Parathyroid adenoma (tissue), 2 donors: ENCODE results near the gene GPHA2.
A peak's percentile ranks its signal among the peaks of the same experiment; 100 is the strongest.

Experiments
- H2AFZ ChIP-seq: fragments of 300-600 bp; sonication (generic); one replicate; pipeline ENCODE4 v1.7.0; 2017; ENCODE audit warnings: antibody characterized with exemption, mild to moderate bottlenecking
- H3K27ac ChIP-seq: fragments of 300-600 bp; sonication (generic); one replicate; pipeline ENCODE4 v1.7.0; 2017
- H3K27me3 ChIP-seq: fragments of 300-600 bp; sonication (generic); one replicate; pipeline ENCODE4 v1.7.0; 2017; ENCODE audit warnings: low read length; ENCODE audit not compliant: control insufficient read depth, insufficient read depth
- H3K36me3 ChIP-seq: fragments of 300-600 bp; sonication (generic); one replicate; pipeline ENCODE4 v1.7.0; 2017; ENCODE audit warnings: low read length; ENCODE audit not compliant: control insufficient read depth, insufficient read depth
- H3K4me1 ChIP-seq: fragments of 300-600 bp; sonication (generic); one replicate; pipeline ENCODE4 v1.7.0; 2017; ENCODE audit warnings: control low read depth
- H3K4me2 ChIP-seq: fragments of 300-600 bp; sonication (generic); one replicate; pipeline ENCODE4 v1.7.0; 2017; ENCODE audit warnings: low read length
- H3K4me3 ChIP-seq: fragments of 300-600 bp; sonication (generic); one replicate; pipeline ENCODE4 v1.7.0; 2017; ENCODE audit warnings: low read depth, low read length
- H3K79me2 ChIP-seq: fragments of 300-600 bp; sonication (generic); one replicate; pipeline ENCODE4 v1.7.0; 2017; ENCODE audit warnings: control low read depth
- H3K9ac ChIP-seq: fragments of 300-600 bp; sonication (generic); one replicate; pipeline ENCODE4 v1.7.0; 2017; ENCODE audit warnings: mild to moderate bottlenecking
- H3K9me3 ChIP-seq: fragments of 300-600 bp; sonication (generic); one replicate; pipeline ENCODE4 v1.7.0; 2017; ENCODE audit warnings: low read length; ENCODE audit not compliant: control insufficient read depth
- TF ChIP-seq, protein P1 (sequence below): fragments of 300-600 bp; sonication (generic); IDR thresholded peaks from one replicate; pipeline ENCODE4 v1.7.0; 2017; ENCODE audit warnings: antibody characterized with exemption, mild to moderate bottlenecking
- donor health status: primary hyperparathyroidism.

The GPHA2 gene

DNA sequence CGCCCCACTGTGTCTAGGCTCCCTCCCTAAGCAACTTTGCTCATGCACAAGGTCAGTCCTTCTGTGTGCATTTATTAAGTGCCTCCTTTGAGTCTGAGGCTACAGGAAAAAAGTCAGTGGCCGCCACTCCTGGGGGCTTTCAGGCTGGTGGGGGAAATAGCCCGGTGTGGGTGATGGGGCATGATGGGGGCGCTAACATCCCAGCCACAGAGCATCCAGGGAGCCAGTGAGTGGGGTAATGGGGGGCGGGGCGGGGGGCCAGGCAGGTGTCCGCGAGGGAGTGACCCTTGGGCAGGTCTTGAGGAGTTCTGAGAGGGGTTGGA is 47.3 kb downstream of the GPHA2 start:
- H3K9me3 ChIP-seq: no peaks in the 10 kb centered on the region
- TF ChIP-seq, protein P1, sequence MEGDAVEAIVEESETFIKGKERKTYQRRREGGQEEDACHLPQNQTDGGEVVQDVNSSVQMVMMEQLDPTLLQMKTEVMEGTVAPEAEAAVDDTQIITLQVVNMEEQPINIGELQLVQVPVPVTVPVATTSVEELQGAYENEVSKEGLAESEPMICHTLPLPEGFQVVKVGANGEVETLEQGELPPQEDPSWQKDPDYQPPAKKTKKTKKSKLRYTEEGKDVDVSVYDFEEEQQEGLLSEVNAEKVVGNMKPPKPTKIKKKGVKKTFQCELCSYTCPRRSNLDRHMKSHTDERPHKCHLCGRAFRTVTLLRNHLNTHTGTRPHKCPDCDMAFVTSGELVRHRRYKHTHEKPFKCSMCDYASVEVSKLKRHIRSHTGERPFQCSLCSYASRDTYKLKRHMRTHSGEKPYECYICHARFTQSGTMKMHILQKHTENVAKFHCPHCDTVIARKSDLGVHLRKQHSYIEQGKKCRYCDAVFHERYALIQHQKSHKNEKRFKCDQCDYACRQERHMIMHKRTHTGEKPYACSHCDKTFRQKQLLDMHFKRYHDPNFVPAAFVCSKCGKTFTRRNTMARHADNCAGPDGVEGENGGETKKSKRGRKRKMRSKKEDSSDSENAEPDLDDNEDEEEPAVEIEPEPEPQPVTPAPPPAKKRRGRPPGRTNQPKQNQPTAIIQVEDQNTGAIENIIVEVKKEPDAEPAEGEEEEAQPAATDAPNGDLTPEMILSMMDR: no peak
- no peak overlapping the region for H3K27ac ChIP-seq

DNA sequence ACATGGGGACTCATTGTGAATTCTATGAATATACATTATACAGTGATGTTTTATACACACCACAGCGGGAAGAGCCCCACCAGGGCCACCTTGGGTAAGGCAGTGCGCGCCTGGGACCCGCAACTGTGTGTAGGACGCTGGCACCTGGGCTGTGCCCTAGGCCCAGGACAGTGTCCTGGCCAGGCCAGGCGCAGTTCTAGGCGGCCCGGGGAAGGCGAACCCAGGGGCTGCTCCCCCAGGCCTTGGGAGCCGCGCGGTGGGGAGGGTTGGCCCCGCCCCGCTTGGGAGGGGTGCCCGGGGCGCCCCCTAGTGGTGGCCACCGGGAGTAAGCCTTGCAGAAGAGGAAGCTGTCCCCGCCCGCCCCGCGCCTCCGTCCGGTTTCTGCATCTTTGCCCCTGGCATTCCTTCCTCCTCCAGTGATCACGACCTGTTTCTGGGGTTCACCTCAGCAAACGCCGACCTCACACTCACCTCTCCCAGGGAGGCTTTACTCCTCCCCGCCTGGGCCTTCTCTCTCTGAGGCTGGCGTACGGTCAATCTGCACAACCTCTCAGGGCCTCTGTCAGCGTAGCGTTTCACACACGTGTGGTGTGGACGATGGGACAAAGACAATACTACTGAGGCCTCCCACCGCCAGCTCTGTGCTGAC is 47.8 kb downstream of the GPHA2 start:
- no peak overlapping the region for H3K4me3 ChIP-seq
- H2AFZ ChIP-seq: peak overlapping the region; percentile 80
- no peaks in the 10 kb centered on the region for H3K9me3 ChIP-seq
- no peaks in the 10 kb centered on the region for H3K36me3 ChIP-seq
- H3K27ac ChIP-seq: no peak overlapping the region
- no peaks in the 10 kb centered on the region for H3K4me1 ChIP-seq
- no peaks in the 10 kb centered on the region for H3K27me3 ChIP-seq
- H3K79me2 ChIP-seq: no peaks in the 10 kb centered on the region
- no peak overlapping the region for H3K9ac ChIP-seq
- TF ChIP-seq, protein P1: peak; percentile 83
- peak overlapping the region; percentile 35 for H3K4me2 ChIP-seq

More for the DNA sequence above, 47.3 kb downstream of the GPHA2 start:
- H3K36me3 ChIP-seq: no peaks in the 10 kb centered on the region
- no peak overlapping the region for H3K9ac ChIP-seq
- no peaks in the 10 kb centered on the region for H3K79me2 ChIP-seq
- no peaks in the 10 kb centered on the region for H3K4me1 ChIP-seq
- H3K27me3 ChIP-seq: no peaks in the 10 kb centered on the region
- peak overlapping the region; percentile 80 for H2AFZ ChIP-seq
- H3K4me3 ChIP-seq: no peak overlapping the region
- H3K4me2 ChIP-seq: peak overlapping the region; percentile 35

DNA sequence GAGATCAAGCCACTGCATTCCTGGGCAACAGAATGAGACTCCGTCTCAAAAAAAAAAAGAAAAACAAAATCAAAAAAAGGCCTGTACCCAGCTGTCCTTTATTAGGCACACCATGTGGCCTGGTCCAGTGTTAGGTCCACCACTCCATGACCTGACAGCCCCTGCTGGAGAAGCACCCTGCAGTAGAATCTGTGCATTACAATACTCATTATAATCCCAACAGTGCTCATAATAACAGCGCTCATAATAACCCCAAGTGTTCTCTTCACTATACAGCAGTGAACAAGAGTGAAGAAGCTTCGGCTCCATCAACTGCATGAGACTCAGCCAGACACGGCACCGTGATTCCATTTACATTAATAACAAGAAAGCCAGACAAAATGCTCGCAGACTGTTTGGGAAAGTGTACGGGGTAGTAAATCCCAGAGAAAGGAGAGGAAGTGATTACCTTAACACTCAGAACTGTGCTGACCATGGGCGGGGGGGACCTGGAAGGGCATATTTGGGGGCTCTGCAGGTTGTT is 48.4 kb downstream of the GPHA2 start:
- TF ChIP-seq, protein P1: no peak
- Histone ChIP-seq H3K9me3 (no peaks in the 10 kb centered on the region), H3K4me2 (no peak overlapping the region), H3K36me3 (no peaks in the 10 kb centered on the region), H3K4me1 (no peaks in the 10 kb centered on the region), H3K79me2 (no peaks in the 10 kb centered on the region), H3K4me3 (no peak overlapping the region), H2AFZ (peak overlapping the region; percentile 80), H3K27me3 (no peaks in the 10 kb centered on the region), H3K9ac (no peak overlapping the region), H3K27ac (no peak overlapping the region)

DNA sequence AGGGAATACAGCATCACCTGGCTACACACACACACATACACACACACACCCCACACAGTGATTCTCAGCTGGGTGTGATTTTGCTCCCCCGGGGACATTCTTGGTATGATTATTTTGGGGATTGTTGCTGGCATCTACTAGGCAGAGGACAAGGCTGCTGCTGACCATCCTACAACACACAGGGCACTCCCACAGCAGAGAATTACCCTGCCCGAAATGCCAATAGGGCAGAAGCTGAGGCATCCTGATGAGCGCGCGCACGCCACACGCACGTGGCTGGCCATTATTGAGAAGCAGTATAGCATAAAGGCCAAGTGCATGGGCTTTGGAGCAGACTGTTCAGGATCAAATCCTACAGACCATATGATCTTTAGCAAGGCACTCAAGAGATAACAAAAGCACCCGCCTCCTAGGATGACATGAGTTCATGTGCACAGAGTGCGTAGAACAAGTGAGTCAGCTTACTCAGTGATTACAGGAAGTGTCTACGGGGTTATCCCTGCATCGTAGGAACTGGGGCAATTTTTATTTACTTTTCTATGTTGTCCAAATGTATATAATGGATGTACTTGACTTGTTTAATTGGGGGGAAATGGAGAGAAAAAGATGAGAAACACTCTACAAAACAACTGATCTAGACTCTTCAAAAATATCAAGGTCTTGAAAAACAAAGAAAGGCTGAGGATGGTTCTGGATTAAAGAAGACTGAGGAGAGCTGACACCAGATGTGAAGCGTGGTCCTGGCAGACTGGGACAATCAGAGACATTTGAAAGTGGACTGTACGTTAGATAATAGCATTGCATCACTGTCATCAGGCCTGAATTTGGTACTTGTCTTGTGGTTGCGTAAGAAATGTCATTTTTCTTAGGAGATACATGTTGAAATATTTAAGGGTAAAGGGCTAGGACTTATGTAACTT is 50.1 kb downstream of the GPHA2 start:
- Histone ChIP-seq H3K27me3 (no peaks in the 10 kb centered on the region), H3K79me2 (no peaks in the 10 kb centered on the region), H3K9me3 (no peaks in the 10 kb centered on the region), H3K9ac (no peak overlapping the region), H3K4me2 (no peak overlapping the region), H3K36me3 (no peaks in the 10 kb centered on the region), H3K27ac (no peak overlapping the region), H3K4me3 (no peak overlapping the region), H2AFZ (no peak overlapping the region), H3K4me1 (no peaks in the 10 kb centered on the region)
- TF ChIP-seq, protein P1: no peak
